GM12878 (cell line): ENCODE measurements around the gene ADAMTSL4. TPM values are rescaled to one million over a fixed set of nuclear protein-coding genes. Genes with fewer than 3 reads are reported as not detected.
A peak's percentile ranks its signal among the peaks of the same experiment; 100 is the strongest.

Experiments used
- ATAC-seq: fragments of 200-7000 bp; cut with Tn5 transposase; 3 replicates; pipeline ENCODE4 v1.9.1; 2020; ENCODE audit warnings: mild to moderate bottlenecking, moderate library complexity
- BruUV-seq: library from RNA; stranded (reverse); fragments of 400-500 nt; replicated peaks from 2 replicates; lab custom pipeline; 2021; lab: Mats Ljungman, UMichigan
- CTCF ChIA-PET: fragments of 300-600 bp; sonication (Branson Sonifier 250); formaldehyde crosslinking; extraction: SDS; loops from one replicate; lab custom pipeline; 2021; ENCODE audit warnings: inconsistent platforms; lab: Yijun Ruan, JAX
- POLR2A ChIA-PET: fragments of 350-600 bp; formaldehyde crosslinking; extraction: SDS; loops from one replicate; lab custom pipeline; 2021; ENCODE audit warnings: inconsistent platforms; lab: Charles Lee
- RAD21 ChIA-PET: fragments of 300-600 bp; sonication (Branson Sonifier 250); formaldehyde crosslinking; loops from one replicate; lab custom pipeline; 2023; ENCODE audit warnings: antibody characterized with exemption; ENCODE audit not compliant: unreplicated experiment; lab: Charles Lee
- SMC1A ChIA-PET: fragments of 300-600 bp; sonication (Branson Sonifier 250); formaldehyde crosslinking; loops from one replicate; lab custom pipeline; 2023; ENCODE audit not compliant: unreplicated experiment, uncharacterized antibody; lab: Charles Lee
- DNase-seq: peaks from one replicate; pipeline ENCODE4 v3.0.0-alpha.2; 2011; ENCODE audit warnings: low read depth, low spot score
- FAIRE-seq: peaks from 3 replicates; lab custom pipeline; 2011; peaks lifted over from hg19 to GRCh38; lab: Jason Lieb, UNC
- H2AFZ ChIP-seq: 2 replicates; pipeline ENCODE4 v1.6.0; 2011; ENCODE audit warnings: low read depth, low read length, control low read depth; ENCODE audit not compliant: control insufficient read depth
- H3K27ac ChIP-seq: 2 replicates; pipeline ENCODE4 v1.5.1; 2011; ENCODE audit warnings: control low read depth; ENCODE audit not compliant: control insufficient read depth, insufficient read depth
- H3K27me3 ChIP-seq, 2 experiments: replicated peaks in 1 of 2; 2 replicates each; pipeline versions ENCODE4 v1.6.0 to v1.6.1; 2011; ENCODE audit warnings: low read length in 1 of 2; ENCODE audit not compliant: control insufficient read depth in 2 of 2, insufficient read depth in 2 of 2
- H3K36me3 ChIP-seq, 2 experiments: 2 replicates each; pipeline ENCODE4 v1.5.1; 2011; ENCODE audit warnings: low read length in 1 of 2; ENCODE audit not compliant: control insufficient read depth in 2 of 2, insufficient read depth in 2 of 2
- H3K4me1 ChIP-seq: 2 replicates; pipeline ENCODE4 v1.6.1; 2011; ENCODE audit warnings: mild to moderate bottlenecking, low read length, moderate library complexity, mixed read lengths; ENCODE audit not compliant: control insufficient read depth, insufficient read depth
- H3K4me2 ChIP-seq: 2 replicates; pipeline ENCODE4 v1.6.0; 2011; ENCODE audit warnings: control low read depth; ENCODE audit not compliant: control insufficient read depth, insufficient read depth
- H3K4me3 ChIP-seq: fragments of 200-600 bp; sonication (generic); 2 replicates; pipeline ENCODE4 v1.5.1; 2016
- H3K79me2 ChIP-seq: 2 replicates; pipeline ENCODE4 v1.6.0; 2011; ENCODE audit warnings: low read length; ENCODE audit not compliant: control insufficient read depth, insufficient read depth
- H3K9ac ChIP-seq: 2 replicates; pipeline ENCODE4 v1.8.0; 2011; ENCODE audit warnings: low read length, control low read depth, mixed read lengths; ENCODE audit not compliant: control insufficient read depth, insufficient read depth
- H3K9me3 ChIP-seq: replicated peaks from 3 replicates; pipeline ENCODE4 v1.5.1; 2011; ENCODE audit warnings: mild to moderate bottlenecking, low read length; ENCODE audit not compliant: control insufficient read depth, insufficient read depth
- H4K20me1 ChIP-seq: 2 replicates; pipeline ENCODE4 v1.6.0; 2011; ENCODE audit not compliant: control insufficient read depth, insufficient read depth
- BHLHE40 ChIP-seq, 2 experiments: fragments of 450-650 bp in 1 of 2; IDR thresholded peaks; 2 replicates each; pipeline ENCODE4 v1.6.1; 2011 to 2017; ENCODE audit warnings: low read depth in 2 of 2, borderline replicate concordance in 1 of 2, improper control_type of control experiment in 1 of 2, low read length in 1 of 2, mild to moderate bottlenecking in 1 of 2
- HDAC6 ChIP-seq: fragments of 200-600 bp; sonication (generic); IDR thresholded peaks from one replicate; pipeline ENCODE4 v1.8.0; 2017; ENCODE audit warnings: antibody characterized with exemption; ENCODE audit not compliant: unreplicated experiment
- HDGF ChIP-seq: fragments of 450-650 bp; IDR thresholded peaks from 2 replicates; pipeline ENCODE4 v1.6.1; 2016; ENCODE audit warnings: antibody characterized with exemption
- POLR2AphosphoS5 ChIP-seq: IDR thresholded peaks from 2 replicates; pipeline ENCODE4 v1.6.1; 2011; ENCODE audit warnings: mild to moderate bottlenecking, low read length, inconsistent platforms
- RELA ChIP-seq: fragments of 450-650 bp; IDR thresholded peaks from 2 replicates; pipeline ENCODE4 v1.8.0; 2014; ENCODE audit warnings: borderline replicate concordance; ENCODE audit not compliant: partially characterized antibody
- RUNX3 ChIP-seq: IDR thresholded peaks from 2 replicates; pipeline ENCODE4 v1.6.1; 2012; ENCODE audit warnings: low read length, inconsistent platforms
- SKIL ChIP-seq: fragments of 450-650 bp; IDR thresholded peaks from 2 replicates; pipeline ENCODE4 v1.6.1; 2017; ENCODE audit warnings: mild to moderate bottlenecking, low read depth, inconsistent platforms; ENCODE audit not compliant: poor library complexity, severe bottlenecking
- SMAD1 ChIP-seq: fragments of 450-650 bp; IDR thresholded peaks from 2 replicates; pipeline ENCODE4 v1.6.1; 2018; ENCODE audit warnings: mild to moderate bottlenecking, low read depth; ENCODE audit not compliant: partially characterized antibody
- ZNF592 ChIP-seq: fragments of 450-650 bp; IDR thresholded peaks from 2 replicates; pipeline ENCODE4 v1.6.1; 2017; ENCODE audit warnings: mild to moderate bottlenecking, moderate library complexity
- WGBS: methylation state at CpG from one replicate; pipeline ENCODE4 v1.1.6; 2016; ENCODE audit warnings: low lambda C conversion rate; ENCODE audit not compliant: insufficient replicate concordance, insufficient coverage; ENCODE audit errors: missing lambda C conversion rate; 5-methylcytosine and 5-hydroxymethylcytosine counted together
- in situ Hi-C: fragments of 300-500 bp; cut with MboI; formaldehyde crosslinking; loops from 9 replicates; pipeline ENCODE4 v1.14.3; 2018; ENCODE audit warnings: mixed read lengths
- intact Hi-C: fragments of 100-400 bp; cut with micrococcal nuclease; formaldehyde crosslinking; loops from one replicate; pipeline ENCODE4 v1.14.2; 2022; ENCODE audit not compliant: unreplicated experiment
- polyA plus RNA-seq, 11 experiments: library from polyadenylated mRNA; depleted of rRNA in 4 of 11; unstranded in 6 of 11; stranded (reverse) in 5 of 11; fragments of >200 nt; fragmentation: Nextera tagmentation in 4 of 11; fragmentation: Illumina TruSeq in 1 of 11; extraction: Ambion mirVana in 4 of 11; extraction: Trizol in 1 of 11; gene quantifications; 1 replicate in 1 of 11; 2 replicates in 10 of 11; pipeline versions ENCODE4 v1.2.1 to v1.2.3, GENCODE V29; 2011 to 2016; ENCODE audit warnings: inconsistent platforms in 2 of 11, missing spikeins in 2 of 11, low read depth in 1 of 11
- total RNA-seq, 4 experiments: library from RNA; depleted of rRNA in 3 of 4; stranded (reverse); fragments of >200 nt in 3 of 4; fragmentation: Illumina TruSeq in 1 of 4; extraction: Trizol in 1 of 4; gene quantifications; 2 replicates each; pipeline versions ENCODE4 v1.2.1 to v1.2.3, GENCODE V29; 2013 to 2021
- TF ChIP-seq, protein P1 (sequence below): IDR thresholded peaks from 2 replicates; pipeline ENCODE4 v1.6.1; 2011; ENCODE audit warnings: borderline replicate concordance, low read depth, mild to moderate bottlenecking, moderate library complexity, mixed read lengths, low read length; ENCODE audit not compliant: insufficient read depth; ENCODE audit errors: extremely low read length

ADAMTSL4 gene
- total and polyA plus RNA-seq, 10 of the 15 experiments (the other 5 are each of a cell fraction or from before 2014, with no cell fraction given), result 0.04 to 0.15 (median 0.05) TPM; not detected in 5

DNA sequence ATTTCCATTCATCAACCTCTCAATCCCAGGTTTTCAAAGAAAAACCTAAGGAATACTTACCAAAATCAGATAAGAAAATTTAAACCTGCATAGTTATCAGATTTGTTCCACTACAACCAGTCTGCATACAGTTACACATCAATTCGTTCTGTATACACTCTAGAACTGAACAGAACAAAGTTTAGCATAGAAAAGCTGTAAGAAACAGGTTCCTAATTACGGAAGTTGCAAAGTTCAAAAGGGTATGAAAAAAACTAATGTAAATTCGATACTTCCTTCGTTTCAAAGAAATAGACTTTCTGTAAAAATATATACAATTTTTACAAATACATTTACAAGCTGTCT is 27.1 kb downstream of the ADAMTSL4 start (continued):
- TF ChIP-seq RELA (no peak), BHLHE40 (IDR thresholded peaks at IDR 0.05; ENCODE audit: borderline replicate concordance in 1 of 2, low read depth in 2 of 2, low read length in 1 of 2) (no peak), POLR2AphosphoS5 (no peak)
- TF ChIP-seq, protein P1, sequence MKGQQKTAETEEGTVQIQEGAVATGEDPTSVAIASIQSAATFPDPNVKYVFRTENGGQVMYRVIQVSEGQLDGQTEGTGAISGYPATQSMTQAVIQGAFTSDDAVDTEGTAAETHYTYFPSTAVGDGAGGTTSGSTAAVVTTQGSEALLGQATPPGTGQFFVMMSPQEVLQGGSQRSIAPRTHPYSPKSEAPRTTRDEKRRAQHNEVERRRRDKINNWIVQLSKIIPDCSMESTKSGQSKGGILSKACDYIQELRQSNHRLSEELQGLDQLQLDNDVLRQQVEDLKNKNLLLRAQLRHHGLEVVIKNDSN, result no peak

DNA sequence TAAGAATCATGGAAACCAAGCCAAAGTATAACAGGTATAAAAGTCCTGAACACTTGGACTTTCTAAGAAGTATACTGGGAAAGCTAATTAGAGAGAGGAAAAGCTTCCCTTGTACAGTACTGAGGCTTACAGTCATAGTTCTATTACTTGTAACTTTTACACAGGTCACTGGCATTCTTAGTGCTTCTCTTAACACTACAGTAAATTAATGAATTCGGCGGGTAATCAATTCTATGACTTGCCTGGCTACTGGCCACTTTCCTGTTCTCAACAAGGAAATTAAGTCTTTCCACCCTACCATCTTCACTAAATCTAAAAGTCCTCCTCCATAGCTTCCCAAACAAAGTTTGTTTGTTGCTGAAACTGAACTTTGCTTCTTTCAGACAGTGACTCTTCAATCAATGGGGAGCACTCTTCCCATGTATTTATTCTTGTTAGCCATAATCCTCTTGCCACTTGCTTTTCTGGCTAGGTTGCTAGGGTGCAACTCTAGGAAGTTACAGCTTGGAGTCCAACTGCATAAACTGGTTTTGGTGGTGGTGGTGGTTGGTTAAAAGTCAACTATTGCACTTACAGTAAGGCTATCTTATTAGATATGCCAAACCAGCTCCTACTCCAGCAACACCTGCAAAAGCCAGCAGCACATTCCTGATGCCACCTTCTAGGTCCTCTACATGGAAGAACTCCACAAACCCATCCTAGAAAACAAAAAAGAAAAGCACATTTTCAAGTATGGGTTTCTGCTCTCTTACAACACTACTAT is 27.8 kb downstream of the ADAMTSL4 start:
- intact Hi-C loops, result no loop called here
- TF ChIP-seq SKIL (peak; percentile 1), HDGF (no peak), SMAD1 (no peak), ZNF592 (no peak), RUNX3 (no peak), HDAC6 (peak; percentile 49)

More for the DNA sequence above, 27.8 kb downstream of the ADAMTSL4 start:
- BruUV-seq, result no TSS peak
- Histone ChIP-seq H4K20me1 (peaks cover 12% of the 10 kb centered on the region), H3K4me1 (peaks cover 16% of the 10 kb centered on the region), H3K9me3 (no peaks in the 10 kb centered on the region), H3K27ac (peak overlapping the region; percentile 96), H3K4me3 (peak overlapping the region; percentile 85), H3K79me2 (peaks cover 82% of the 10 kb centered on the region), H3K9ac (peak overlapping the region; percentile 93), H3K4me2 (peak overlapping the region; percentile 48; the same call in 1 of the 2 replicates), H3K27me3 (no peaks in the 10 kb centered on the region), H2AFZ (no peak overlapping the region), H3K36me3 (peaks cover 9 to 12% of the 10 kb centered on the region in 2 experiments)
- no peak for DNase-seq
- in situ Hi-C loops, result no loop called here
- ATAC-seq, result no peak
- ChIA-PET CTCF (interaction anchor here (0.7 to 16.3 kb wide), 4 partner anchors 13 to 44 kb away, joined by 3 to 289 read pairs (median 16); no protein-coding TSS in a partner anchor), RAD21 (interaction anchor here (0.6 to 14.4 kb wide), 7 partner anchors 12 to 325 kb away, joined by 3 to 387 read pairs (median 5); partner anchors contain the start of genes ENSA and GOLPH3L), POLR2A (interaction anchor here (0.9 to 10.5 kb wide), 6 partner anchors 10 to 120 kb away, joined by 3 to 324 read pairs (median 6); no protein-coding TSS in a partner anchor), SMC1A (interaction anchor here (0.7 to 13.6 kb wide), 11 partner anchors 12 to 137 kb away, joined by 3 to 388 read pairs (median 5); partner anchors contain the start of gene ENSA)
- 0% methylated on average over 2 of the region's 2 CpGs for WGBS
- no peak for FAIRE-seq
